Renal cortex interstitium (tissue), 11 donors: ENCODE results near the gene SMIM23. TPM values are rescaled to one million over a fixed set of nuclear protein-coding genes. Genes with fewer than 3 reads are reported as not detected.

Experiments
- DNase-seq, 11 donors: peaks; one replicate each; pipeline ENCODE4 v3.0.0-alpha.2; 2013; ENCODE audit warnings: low read depth in 9 of 11, low spot score in 4 of 11; ENCODE audit errors: extremely low read depth in 1 of 11
- polyA plus RNA-seq, 3 donors: library from polyadenylated mRNA; unstranded; fragments of 120-200 nt; gene quantifications; one replicate each; pipeline ENCODE4 v1.2.1, GENCODE V29; 2013; ENCODE audit not compliant: insufficient read length in 3 of 3

The SMIM23 gene
- polyA plus RNA-seq, 3 donors, result not detected

DNA sequence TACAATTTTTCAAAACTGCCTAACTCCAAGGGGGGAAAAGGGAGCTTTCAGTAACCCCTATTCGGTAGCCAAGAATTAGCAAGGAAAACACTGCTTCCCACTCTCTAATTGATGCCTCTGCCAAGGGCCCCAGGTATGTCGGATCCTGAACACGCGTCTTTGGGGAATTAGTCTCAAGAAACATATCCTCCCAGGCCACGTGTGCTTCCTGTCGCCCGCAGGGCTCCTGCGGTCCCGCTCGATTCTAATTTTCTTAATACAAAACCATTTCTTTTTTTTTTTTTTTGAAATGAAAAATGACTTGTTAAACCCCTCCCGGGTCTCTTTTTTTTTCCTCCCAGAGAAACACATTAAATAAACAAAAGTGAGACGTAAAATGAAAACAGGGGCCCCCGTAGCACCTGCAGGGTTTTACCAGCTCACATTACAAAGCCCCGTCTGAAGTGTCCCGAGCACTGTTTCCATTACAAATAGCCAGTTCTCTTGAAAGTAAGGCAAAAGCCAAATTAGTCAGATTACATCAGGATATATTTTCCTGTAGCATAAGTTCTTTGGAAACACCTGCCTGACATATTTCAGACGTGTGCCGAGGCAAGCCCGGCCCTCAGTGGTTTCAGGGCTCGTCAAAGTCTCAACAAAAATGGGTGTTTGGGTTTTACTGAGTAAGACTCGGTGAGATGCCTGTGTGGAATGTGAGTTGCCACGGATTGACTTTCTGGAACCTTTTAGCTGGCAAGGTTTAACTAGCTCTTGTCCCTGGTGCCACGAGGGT, 21.5 kb downstream of the SMIM23 start:
- peak in 5 of 11 donors; percentile 5 to 25 (median 9) for DNase-seq

DNA sequence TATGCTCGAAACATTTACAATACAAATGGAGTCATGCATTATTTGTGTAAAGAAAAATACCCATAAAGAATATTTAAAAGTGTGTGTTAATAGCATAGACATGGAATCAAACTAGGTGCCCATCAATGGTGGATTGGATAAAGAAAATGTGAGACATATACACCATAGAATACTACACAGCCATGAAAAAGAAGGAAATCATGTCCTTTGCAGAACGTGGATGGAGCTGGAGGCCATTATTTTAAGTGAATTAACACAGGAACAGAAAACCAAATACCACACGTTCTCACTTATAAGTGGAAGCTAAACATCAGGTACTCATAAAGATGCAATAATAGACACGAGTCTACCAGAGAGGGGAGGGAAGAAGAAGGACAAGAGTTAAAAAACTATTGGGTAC, 22.8 kb downstream of the SMIM23 start:
- DNase-seq, result no peak

DNA sequence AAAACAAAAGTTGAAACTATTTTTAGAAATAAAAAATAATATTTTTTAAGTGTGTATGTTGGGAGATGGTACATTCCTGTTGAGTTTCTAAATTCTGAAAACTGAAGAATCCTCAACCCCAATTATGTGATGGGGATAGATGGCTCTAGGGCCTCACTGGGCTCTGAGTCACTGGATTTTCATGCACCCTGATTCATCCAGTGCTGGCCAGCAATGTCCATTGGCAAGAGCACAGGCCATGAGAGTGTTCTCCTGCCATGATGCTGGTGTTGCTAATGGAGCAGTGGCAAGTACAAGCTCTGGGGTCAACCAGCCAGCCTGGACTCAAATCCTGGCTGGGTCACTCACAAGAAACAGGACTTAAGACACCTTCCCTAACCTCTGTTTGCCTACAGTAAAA, 23.3 kb downstream of the SMIM23 start:
- no peak for DNase-seq

DNA sequence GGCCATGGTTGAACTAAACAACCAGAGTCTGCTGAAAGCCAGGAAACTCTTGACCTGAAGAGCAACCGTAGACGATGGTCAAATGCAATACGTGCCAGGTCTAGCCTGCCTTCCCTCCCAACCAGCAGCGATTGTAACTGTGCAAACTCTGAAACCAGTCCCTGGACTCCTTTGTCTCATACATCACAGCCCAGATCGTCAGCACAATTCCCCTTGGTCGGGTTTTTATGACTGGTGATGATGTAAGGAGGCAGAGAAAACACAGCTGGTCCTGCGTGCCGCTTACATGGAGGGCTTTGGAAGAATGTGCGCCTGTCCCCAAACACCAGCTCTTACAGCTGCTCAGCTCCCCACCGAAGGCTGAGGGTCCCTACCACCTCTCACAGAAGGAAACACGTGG, 24.6 kb downstream of the SMIM23 start:
- DNase-seq, result peak in 5 of 11 donors; percentile 12 to 43 (median 34)

DNA sequence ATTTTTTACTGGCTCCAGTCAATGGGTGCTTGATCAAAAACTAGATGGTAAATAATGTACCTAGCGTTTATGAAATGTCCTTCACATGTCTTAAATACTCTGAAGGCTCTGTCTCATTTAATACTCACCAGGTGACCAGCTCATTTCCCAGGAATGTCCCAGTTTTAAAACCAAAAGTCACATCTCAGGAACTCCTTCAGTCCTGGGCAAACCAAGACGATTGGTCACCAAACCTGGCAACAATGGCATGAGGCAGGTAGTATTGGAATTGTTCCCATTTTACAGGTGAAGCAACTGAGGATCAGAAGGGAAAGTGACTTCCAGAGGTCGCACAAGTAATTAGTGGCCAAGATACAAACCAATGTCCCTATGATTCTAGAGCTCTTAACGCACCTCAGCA, 27.7 kb downstream of the SMIM23 start:
- DNase-seq, result no peak

DNA sequence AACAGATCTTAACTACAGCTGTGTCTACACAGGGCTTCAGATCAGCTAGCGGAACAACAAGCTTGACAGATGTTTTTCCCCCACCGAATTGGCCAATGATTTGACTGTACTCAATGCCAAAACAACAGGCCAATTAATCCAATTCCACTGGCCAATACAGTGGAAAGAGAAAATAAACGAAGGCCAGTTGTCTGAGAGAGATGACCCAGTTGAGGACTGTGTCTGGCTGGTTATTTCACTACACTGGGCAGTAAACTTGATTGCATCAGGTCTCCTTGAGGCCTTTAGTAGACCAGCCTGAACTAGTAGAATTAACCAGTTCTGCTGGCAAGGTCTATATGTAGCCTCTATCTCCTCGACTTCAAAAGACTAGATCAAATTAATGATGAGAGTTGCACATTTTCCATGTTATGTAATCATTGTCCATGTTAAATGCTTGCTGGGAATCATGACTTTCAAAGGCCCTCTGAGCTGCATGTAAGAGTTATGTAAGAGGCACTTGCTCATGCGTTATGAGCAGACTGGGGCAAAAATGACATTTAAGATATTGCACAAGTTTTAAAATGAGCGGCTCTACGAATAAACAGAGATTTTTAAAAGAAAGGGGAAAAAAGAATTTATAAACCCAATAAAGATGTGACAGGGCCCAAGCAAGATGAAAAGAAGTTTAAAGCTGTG, 28.3 kb downstream of the SMIM23 start:
- no peak for DNase-seq

DNA sequence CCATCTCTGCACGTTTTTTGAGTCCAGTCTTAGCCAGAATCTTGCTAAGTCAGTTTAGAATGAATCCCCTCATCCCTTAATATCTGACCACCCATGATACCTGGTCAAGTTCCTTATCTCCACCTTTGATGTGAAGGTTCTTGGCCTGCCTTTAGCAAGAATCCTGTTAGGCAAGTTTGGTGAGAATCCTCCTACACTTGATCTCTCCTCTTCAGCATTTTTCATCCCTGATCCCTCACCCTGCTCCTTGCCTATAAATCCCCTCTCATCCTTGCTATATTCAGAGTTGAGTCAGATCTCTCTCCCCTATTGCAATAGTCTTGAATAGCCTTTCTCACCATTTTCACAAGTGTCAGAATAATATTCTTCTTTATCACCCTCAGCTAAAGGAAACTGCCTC, 31.0 kb downstream of the SMIM23 start:
- no peak for DNase-seq

DNA sequence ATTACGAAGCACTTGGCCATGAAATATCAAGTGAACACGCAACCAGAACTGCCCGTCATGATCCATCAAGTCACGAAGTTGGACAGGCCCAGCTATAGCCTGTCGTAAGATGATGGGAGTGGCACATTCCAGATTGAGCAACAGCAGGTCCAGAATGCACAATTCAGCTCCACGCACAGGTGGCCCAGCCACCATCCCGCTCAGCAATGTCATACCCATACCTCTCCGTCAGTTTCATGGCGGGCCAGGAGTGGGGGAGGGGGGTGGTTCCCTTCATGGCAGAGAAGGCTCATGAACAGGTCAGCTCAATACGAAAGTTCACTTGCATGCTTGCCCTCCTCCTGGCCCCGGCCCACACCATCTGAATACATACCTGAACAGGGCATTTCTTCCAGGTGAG, 34.9 kb downstream of the SMIM23 start:
- DNase-seq, result no peak

DNA sequence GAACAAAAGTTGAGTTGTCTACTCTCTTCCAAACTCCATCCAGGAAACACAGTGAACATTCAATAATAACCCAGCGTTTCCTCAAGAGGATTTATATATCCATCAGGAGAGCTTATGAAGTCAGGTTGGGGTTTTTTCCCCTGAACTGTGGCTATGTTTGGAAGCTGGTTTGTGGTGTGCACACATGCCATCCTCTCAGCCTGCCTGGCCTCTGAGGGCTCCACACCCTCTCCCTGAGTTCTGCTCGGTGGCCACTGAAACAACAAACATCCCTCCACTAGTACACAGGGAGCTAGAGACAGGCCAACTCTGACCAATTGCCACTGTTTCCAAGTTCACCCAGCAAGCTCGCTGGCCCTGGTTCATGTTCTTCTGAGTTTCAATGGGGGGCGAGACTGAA, 35.7 kb downstream of the SMIM23 start:
- DNase-seq, result no peak

DNA sequence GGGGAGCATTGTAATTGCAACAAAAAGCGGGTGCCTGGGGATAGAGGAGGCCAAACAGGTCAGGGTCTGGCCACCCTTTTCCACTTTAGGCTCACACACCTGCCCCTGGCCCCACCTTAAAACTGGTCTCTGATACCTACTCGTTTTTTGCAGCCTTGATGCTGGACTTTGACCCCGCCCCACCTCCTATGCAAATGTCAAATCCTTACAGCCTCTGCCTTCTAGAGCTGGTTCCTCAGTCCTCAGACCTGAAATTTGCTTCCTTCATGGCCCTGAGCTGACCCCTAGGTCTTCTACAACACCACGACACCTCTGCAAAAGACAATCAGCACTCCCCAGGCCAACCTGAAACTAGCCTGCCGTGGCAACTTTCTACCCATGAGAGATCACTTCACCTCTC, 37.7 kb downstream of the SMIM23 start:
- no peak for DNase-seq

DNA sequence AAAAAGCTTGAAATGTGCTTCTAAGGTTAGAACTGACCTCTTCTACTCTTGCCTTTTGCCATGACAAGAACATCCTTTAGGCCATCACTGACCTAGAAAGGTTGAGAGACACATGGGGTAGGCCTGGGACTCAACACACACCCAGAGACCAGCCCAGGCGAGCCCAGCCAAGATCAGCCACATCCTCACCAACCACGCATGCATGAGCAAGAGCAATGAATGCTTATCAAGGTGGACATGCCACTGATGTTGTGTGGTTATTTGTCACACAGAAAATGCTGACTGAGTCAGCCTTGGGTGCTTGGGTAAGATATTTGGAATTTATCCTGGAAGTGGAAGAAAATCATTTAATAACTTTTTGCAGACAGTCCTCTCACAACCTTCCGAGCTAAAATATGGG, 39.4 kb downstream of the SMIM23 start:
- DNase-seq, result no peak

DNA sequence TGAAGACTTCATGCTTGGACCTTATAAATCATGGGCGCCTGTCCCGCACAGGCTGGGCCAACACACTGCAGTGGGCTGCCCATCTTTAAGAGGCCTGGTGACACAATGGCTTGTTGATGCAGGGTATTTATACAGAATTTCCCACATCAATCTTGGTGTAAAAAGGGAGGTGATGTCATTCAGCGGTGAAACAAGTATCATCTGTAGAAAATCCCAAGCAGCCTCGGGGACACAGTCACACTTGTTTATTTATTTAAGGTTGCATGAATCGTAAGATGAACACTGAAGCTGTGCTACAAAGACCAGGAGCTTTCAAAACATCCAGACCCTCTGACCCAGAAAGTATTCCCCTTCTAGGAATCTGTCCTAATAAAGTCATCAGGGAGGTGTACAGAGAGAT, 40.5 kb downstream of the SMIM23 start:
- peak in 4 of 11 donors; percentile 15 to 32 (median 22) for DNase-seq

DNA sequence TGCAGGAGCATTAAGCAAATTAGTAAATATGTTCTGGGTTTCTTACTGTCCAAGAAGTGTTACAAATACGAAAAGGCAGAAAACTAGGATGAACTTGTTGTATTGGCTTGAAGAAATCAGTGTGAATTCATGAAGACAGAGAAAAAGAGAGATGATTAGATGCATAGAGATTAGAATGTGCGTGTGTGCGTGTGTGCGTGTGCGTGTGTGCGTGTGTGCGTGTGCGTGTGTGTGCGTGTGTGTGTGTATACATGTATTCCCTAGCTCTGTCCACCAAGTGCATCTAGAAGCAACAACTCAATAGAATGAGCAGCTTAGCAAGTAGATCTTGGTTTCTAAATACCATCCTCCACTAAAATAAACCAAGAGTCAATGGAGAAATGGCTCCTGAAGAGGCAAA, 41.5 kb downstream of the SMIM23 start:
- DNase-seq, result no peak

DNA sequence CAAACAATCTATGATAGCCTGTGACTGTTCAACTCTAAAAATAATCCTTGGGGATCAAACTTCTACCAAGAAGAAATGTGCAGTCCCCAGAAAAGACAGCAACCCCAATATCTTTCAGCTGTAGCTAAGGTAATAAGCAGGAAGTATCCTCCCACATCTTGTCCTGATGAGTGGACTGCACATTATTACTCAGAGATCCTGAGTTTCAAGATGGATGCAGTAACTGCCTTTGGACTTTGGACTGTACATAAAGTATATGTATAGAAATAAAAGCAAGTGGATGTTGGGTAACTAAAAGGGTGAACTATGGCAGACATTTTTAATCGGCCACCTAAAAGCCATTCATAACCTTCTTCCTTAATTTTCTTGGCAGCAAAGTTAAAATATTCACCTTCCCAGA, 45.1 kb downstream of the SMIM23 start:
- DNase-seq, result no peak

DNA sequence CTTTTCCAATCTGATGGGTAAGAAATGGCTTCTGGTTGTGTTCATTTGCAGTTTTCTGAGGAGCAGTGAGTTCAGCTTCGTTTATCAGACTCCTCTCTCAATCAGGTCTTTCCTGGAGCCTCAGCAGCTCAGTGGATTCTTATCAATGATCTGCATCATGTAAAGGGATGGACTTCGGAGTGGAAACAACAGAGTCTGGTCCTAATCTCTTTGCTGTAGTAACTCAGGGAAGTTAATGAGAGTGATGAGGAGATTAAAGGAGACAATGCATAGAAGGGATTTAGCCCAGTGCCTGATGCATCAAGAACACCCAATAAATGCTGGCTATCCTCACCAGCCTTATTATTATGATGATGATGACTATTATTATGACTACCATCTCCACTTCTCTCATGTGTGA, 47.2 kb downstream of the SMIM23 start:
- DNase-seq, result no peak

DNA sequence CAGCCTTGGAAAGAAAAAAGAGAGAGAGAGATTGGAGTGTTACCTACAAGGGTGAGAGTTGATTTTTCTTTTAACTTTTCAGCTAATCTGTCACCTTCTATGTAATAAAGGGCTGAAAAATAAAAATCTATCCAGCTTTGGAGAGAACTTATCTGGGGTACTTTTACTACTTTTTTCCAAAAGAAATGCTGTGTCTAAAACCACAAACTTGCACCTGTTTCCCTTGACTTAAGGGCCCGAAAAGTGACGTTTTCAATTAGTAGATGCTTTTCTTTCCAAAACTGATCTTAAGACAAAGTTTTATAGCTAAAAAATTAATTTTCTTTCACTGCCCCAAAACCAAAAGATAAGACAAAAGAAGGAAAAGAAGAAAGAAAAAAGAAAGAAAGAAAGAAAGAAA, 48.8 kb downstream of the SMIM23 start:
- DNase-seq, result no peak

DNA sequence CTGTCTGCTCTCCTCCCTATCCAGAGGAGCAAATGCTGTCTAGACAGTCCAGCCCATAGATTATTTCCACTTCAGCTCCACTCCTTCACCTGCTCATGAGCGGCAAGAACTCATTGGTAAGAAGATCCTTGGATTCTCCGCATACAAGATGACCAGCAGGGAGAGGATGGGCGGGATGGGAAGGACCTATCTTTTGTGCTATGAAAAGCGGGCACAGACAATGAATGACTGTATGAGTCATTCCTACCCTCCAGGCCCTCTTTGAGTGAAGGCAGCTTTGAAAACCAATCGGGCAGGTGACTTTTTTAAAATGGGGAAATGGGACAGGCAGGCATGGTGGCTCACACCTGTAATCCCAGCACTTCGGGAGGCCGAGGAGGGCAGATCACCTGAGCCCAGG, 49.4 kb downstream of the SMIM23 start:
- no peak for DNase-seq

DNA sequence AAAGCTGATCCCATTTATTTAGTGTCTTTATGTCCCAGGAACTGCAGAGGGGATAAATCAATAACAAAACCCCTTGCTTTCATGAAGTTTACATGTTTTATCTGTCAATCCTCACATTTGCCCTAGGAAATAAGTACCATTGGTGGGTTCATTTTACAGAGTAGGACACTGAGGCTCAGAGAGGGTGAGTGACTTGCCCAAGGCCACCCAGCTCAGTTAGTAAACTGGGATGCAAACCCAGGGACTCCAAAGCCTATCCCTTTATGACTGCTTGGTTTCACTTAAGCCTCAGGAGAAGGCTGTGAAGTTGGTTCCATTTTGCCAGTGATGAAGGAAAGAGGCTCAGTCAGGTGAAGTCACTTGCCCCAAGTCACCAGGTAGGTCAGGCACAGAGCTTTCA, 51.9 kb downstream of the SMIM23 start:
- DNase-seq, result no peak

DNA sequence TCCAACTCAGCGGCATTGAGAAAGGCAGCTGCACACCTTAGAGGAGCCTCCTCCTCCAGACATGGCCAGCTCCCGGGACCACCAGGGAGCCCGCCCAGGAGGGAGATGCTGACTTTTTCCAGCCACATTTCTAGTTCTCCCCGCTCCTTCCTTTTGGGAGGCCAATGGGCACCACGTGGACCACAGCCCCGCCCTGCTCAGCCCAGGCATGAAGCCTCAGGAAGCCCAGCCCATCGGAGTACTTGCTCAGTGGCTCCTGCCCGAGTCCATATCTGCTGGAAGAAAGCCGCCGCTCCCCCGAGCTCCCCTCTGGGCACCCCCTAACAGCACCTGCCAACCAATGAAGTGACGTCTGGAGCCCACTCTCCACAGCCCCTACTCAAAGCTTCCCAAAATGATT, 52.4 kb downstream of the SMIM23 start:
- DNase-seq, result no peak

DNA sequence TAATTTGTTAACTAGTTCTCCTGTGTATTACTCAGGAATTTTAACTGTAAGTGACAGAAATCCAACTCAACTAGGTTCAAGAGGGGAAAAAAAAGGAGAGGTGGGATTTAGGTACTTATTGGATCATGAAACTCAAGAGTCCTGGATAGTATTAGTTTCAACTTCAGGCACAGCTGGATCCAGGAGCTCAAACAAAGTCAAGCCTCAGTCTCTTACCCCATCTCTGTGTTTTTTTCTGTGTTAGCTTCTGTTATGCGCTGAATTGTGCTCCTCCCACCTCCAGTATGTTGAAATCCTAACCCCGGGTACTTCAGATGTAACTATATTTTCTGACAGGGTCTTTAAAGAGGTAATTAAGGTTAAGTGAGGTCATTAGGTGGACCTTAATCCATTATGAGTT, 53.5 kb downstream of the SMIM23 start:
- DNase-seq, result no peak

DNA sequence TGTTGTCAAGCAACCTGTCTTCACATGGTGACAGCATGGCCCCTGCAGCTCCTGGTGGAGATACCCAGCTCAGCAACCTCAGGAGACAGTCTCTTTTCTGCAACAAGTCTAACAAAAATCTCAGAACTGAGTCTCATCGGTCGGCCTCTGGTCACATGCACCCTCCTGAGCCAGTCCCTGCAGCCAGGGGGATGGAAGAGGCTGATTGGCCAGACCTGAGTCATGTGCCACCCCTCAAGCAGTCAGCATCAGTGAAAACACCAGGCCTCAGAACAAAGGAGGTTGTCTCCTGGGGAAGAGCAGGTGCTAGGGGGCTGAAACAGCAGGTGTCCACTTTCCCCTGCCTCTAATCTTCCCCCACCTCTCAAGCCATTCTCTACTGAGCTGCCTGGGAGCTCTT, 54.4 kb downstream of the SMIM23 start:
- no peak for DNase-seq
